Measurements from ENCODE around the gene GYPC. TPM values are rescaled to one million over a fixed set of nuclear protein-coding genes. Genes with fewer than 3 reads are reported as not detected.

Gene GYPC
- total and polyA plus RNA-seq, 2 of the 4 experiments (the other 2 are of a cell fraction): 53.4 to 96.3 TPM

DNA sequence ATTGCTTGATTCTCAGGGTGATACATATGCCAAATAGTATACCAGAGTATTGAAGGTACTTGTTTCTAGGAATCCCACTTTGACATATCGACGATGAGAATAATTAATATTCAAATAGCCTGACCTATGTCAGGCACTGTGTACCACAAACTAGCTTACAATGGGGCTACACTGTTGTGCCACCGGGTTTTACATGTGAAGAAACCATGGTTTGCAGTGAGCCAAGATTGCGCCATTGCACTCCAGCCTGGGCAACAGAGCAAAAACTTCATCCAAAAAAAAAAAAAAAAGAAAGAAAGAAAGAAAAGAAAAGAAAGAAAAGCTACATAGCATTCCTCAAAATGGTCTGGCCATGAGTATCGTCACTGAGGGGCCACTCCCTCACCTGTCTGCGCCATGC is 25.5 kb downstream of the GYPC start:
- Histone ChIP-seq H3K4me3 (ENCODE audit: insufficient read depth, low read depth, low read length) (no peak overlapping the region), H2AK5ac (ENCODE audit: low read depth, low read length) (no peak overlapping the region), H3K36me3 (ENCODE audit: control insufficient read depth, insufficient read depth, low read length) (peaks cover 40% of the 10 kb centered on the region), H3K56ac (ENCODE audit: extremely low read depth, insufficient read depth, low read length) (no peak overlapping the region), H3K4ac (ENCODE audit: low read depth, low read length) (no peak overlapping the region), H3K9me1 (ENCODE audit: insufficient read depth, low read length) (peaks cover 23% of the 10 kb centered on the region), H3K18ac (ENCODE audit: low read depth, low read length) (no peak overlapping the region), H2BK120ac (ENCODE audit: low read depth, low read length) (no peak overlapping the region), H3K27ac (ENCODE audit: insufficient read depth, low read length) (no peak overlapping the region), H3K4me1 (ENCODE audit: control insufficient read depth, insufficient read depth, low read length) (no peaks in the 10 kb centered on the region), H3K14ac (replicated peaks; ENCODE audit: low read depth, low read length) (no peak overlapping the region), H3K9ac (ENCODE audit: low read depth, low read length) (no peak overlapping the region), H3K27me3 (ENCODE audit: control insufficient read depth, insufficient read depth, low read length) (no peaks in the 10 kb centered on the region), H3K4me2 (ENCODE audit: low read depth, low read length) (no peak overlapping the region), H2BK5ac (ENCODE audit: low read depth, low read length, poor library complexity, severe bottlenecking) (no peak overlapping the region), H4K20me1 (ENCODE audit: insufficient read depth, low read length) (peaks cover 28% of the 10 kb centered on the region; the same call in 1 of the 2 replicates), H4K91ac (ENCODE audit: insufficient read depth, low read depth, low read length) (no peak overlapping the region), H2AFZ (replicated peaks; ENCODE audit: low read length, poor library complexity) (no peak overlapping the region), H4K8ac (ENCODE audit: low read depth in 2 of 2, low read length in 2 of 2) (no peak overlapping the region), H2BK20ac (ENCODE audit: low read depth, low read length) (no peak overlapping the region), H3K23ac (ENCODE audit: low read depth, low read length) (no peak overlapping the region), H2BK15ac (ENCODE audit: low read depth, low read length) (no peak overlapping the region), H3K9me3 (ENCODE audit: control insufficient read depth, insufficient read depth, low read length) (no peaks in the 10 kb centered on the region), H4K5ac (ENCODE audit: low read depth, low read length) (no peak overlapping the region), H3K79me1 (ENCODE audit: low read depth in 1 of 2, low read length in 2 of 2) (peaks cover 14 to 32% of the 10 kb centered on the region in 2 experiments), H2AK9ac (replicated peaks; ENCODE audit: low read depth, low read length, poor library complexity) (no peak overlapping the region)
- no peak for ATAC-seq (ENCODE audit: low read depth)
- dilution Hi-C loops (cut with HindIII; ENCODE audit: low sequenced_read_pairs, unreplicated experiment) (no loop called here), intact Hi-C loops (cut with micrococcal nuclease) (no loop called here), in situ Hi-C loops (cut with MboI; ENCODE audit: low sequenced_read_pairs) (no loop called here)
- POLR2A ChIA-PET (ENCODE audit: unreplicated experiment): no interaction called here
- CTCF ChIA-PET: no interaction called here
- WGBS, 2 experiments (ENCODE audit: extremely low coverage in 2 of 2, insufficient read length in 1 of 2): no CpG with 5 or more reads among the region's 6 CpGs
- no peak for DNase-seq
- TF ChIP-seq, protein P1, sequence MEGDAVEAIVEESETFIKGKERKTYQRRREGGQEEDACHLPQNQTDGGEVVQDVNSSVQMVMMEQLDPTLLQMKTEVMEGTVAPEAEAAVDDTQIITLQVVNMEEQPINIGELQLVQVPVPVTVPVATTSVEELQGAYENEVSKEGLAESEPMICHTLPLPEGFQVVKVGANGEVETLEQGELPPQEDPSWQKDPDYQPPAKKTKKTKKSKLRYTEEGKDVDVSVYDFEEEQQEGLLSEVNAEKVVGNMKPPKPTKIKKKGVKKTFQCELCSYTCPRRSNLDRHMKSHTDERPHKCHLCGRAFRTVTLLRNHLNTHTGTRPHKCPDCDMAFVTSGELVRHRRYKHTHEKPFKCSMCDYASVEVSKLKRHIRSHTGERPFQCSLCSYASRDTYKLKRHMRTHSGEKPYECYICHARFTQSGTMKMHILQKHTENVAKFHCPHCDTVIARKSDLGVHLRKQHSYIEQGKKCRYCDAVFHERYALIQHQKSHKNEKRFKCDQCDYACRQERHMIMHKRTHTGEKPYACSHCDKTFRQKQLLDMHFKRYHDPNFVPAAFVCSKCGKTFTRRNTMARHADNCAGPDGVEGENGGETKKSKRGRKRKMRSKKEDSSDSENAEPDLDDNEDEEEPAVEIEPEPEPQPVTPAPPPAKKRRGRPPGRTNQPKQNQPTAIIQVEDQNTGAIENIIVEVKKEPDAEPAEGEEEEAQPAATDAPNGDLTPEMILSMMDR (conservative IDR thresholded peaks at IDR 0.05; ENCODE audit: low read depth, low read length): no peak
- TF ChIP-seq RFX5 (IDR thresholded peaks at IDR 0.05; ENCODE audit: low read depth, low read length) (no peak), MAFK (IDR thresholded peaks at IDR 0.05; ENCODE audit: low read depth, low read length) (no peak), NFE2L2 (IDR thresholded peaks at IDR 0.05; ENCODE audit: low read depth, low read length) (no peak), MXI1 (IDR thresholded peaks at IDR 0.05; ENCODE audit: borderline replicate concordance, low read depth, low read length) (no peak)
- TF ChIP-seq, protein P2, sequence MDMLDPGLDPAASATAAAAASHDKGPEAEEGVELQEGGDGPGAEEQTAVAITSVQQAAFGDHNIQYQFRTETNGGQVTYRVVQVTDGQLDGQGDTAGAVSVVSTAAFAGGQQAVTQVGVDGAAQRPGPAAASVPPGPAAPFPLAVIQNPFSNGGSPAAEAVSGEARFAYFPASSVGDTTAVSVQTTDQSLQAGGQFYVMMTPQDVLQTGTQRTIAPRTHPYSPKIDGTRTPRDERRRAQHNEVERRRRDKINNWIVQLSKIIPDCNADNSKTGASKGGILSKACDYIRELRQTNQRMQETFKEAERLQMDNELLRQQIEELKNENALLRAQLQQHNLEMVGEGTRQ (IDR thresholded peaks at IDR 0.05; ENCODE audit: low read depth, low read length): no peak
- BruUV-seq (replicated peaks): no TSS peak
